Measurements from ENCODE around the gene GSE1.

The GSE1 gene

GRCh38 chr16:85653290-85653891 is 40.3 kb downstream of the GSE1 start:
- FAIRE-seq: no peak
- TF ChIP-seq POU2F2 (IDR thresholded peaks at IDR 0.05; ENCODE audit: low read depth, low read length) (no peak), POLR2AphosphoS5 (IDR thresholded peaks at IDR 0.05; ENCODE audit: low read depth, low read length) (no peak), TAF1 (IDR thresholded peaks at IDR 0.05; ENCODE audit: low read depth, low read length) (no peak), PAX5 (IDR thresholded peaks at IDR 0.05; ENCODE audit: insufficient read depth, low read length, severe bottlenecking) (no peak), POLR2A (IDR thresholded peaks at IDR 0.05; ENCODE audit: low read depth, low read length) (no peak), SPI1 (IDR thresholded peaks at IDR 0.05; ENCODE audit: low read depth, low read length) (no peak)
- no peak for DNase-seq (ENCODE audit: insufficient read length, low spot score)

- DNase-seq (ENCODE audit: insufficient read length, low spot score): no peak
- FAIRE-seq: no peak
- no peak for TF ChIP-seq POLR2AphosphoS5 (IDR thresholded peaks at IDR 0.05; ENCODE audit: low read depth, low read length)
- TF ChIP-seq TAF1 (IDR thresholded peaks at IDR 0.05; ENCODE audit: low read depth, low read length): no peak
Measured at GRCh38 chr16:85654251-85655095, 41.4 kb downstream of the GSE1 start.

GRCh38 chr16:85655216-85656129 is 42.4 kb downstream of the GSE1 start:
- DNase-seq (ENCODE audit: insufficient read length, low spot score) (no peak), FAIRE-seq (no peak)
- TF ChIP-seq TAF1 (IDR thresholded peaks at IDR 0.05; ENCODE audit: low read depth, low read length) (no peak), SPI1 (IDR thresholded peaks at IDR 0.05; ENCODE audit: low read depth, low read length) (no peak), POU2F2 (IDR thresholded peaks at IDR 0.05; ENCODE audit: low read depth, low read length) (no peak), POLR2AphosphoS5 (IDR thresholded peaks at IDR 0.05; ENCODE audit: low read depth, low read length) (no peak), PAX5 (IDR thresholded peaks at IDR 0.05; ENCODE audit: insufficient read depth, low read length, severe bottlenecking) (no peak), POLR2A (IDR thresholded peaks at IDR 0.05; ENCODE audit: low read depth, low read length) (no peak)

GRCh38 chr16:85656351-85657266 is 43.5 kb downstream of the GSE1 start:
- TF ChIP-seq TAF1 (IDR thresholded peaks at IDR 0.05; ENCODE audit: low read depth, low read length) (no peak), POLR2AphosphoS5 (IDR thresholded peaks at IDR 0.05; ENCODE audit: low read depth, low read length) (no peak), PAX5 (IDR thresholded peaks at IDR 0.05; ENCODE audit: insufficient read depth, low read length, severe bottlenecking) (no peak), POLR2A (IDR thresholded peaks at IDR 0.05; ENCODE audit: low read depth, low read length) (no peak), SPI1 (IDR thresholded peaks at IDR 0.05; ENCODE audit: low read depth, low read length) (no peak), POU2F2 (IDR thresholded peaks at IDR 0.05; ENCODE audit: low read depth, low read length) (no peak)
- FAIRE-seq: no peak

GRCh38 chr16:85657267-85657650 is 44.1 kb downstream of the GSE1 start:
- no peak for DNase-seq (ENCODE audit: insufficient read length, low spot score)
- FAIRE-seq: no peak
- no peak for TF ChIP-seq POU2F2 (IDR thresholded peaks at IDR 0.05; ENCODE audit: low read depth, low read length)
- no peak for TF ChIP-seq PAX5 (IDR thresholded peaks at IDR 0.05; ENCODE audit: insufficient read depth, low read length, severe bottlenecking)
- no peak for TF ChIP-seq POLR2A (IDR thresholded peaks at IDR 0.05; ENCODE audit: low read depth, low read length)
- TF ChIP-seq POLR2AphosphoS5 (IDR thresholded peaks at IDR 0.05; ENCODE audit: low read depth, low read length): no peak
- TF ChIP-seq TAF1 (IDR thresholded peaks at IDR 0.05; ENCODE audit: low read depth, low read length): no peak
- no peak for TF ChIP-seq SPI1 (IDR thresholded peaks at IDR 0.05; ENCODE audit: low read depth, low read length)

More at GRCh38 chr16:85656351-85657266, 43.5 kb downstream of the GSE1 start:
- DNase-seq (ENCODE audit: insufficient read length, low spot score): no peak

GRCh38 chr16:85657996-85658395 is 44.9 kb downstream of the GSE1 start:
- DNase-seq (ENCODE audit: insufficient read length, low spot score): no peak
- no peak for FAIRE-seq
- no peak for TF ChIP-seq POLR2A (IDR thresholded peaks at IDR 0.05; ENCODE audit: low read depth, low read length)
- no peak for TF ChIP-seq TAF1 (IDR thresholded peaks at IDR 0.05; ENCODE audit: low read depth, low read length)
- no peak for TF ChIP-seq PAX5 (IDR thresholded peaks at IDR 0.05; ENCODE audit: insufficient read depth, low read length, severe bottlenecking)
- no peak for TF ChIP-seq POU2F2 (IDR thresholded peaks at IDR 0.05; ENCODE audit: low read depth, low read length)
- TF ChIP-seq SPI1 (IDR thresholded peaks at IDR 0.05; ENCODE audit: low read depth, low read length): no peak
- TF ChIP-seq POLR2AphosphoS5 (IDR thresholded peaks at IDR 0.05; ENCODE audit: low read depth, low read length): no peak

GRCh38 chr16:85658504-85659326 is 45.6 kb downstream of the GSE1 start:
- no peak for DNase-seq (ENCODE audit: insufficient read length, low spot score)
- TF ChIP-seq POLR2AphosphoS5 (IDR thresholded peaks at IDR 0.05; ENCODE audit: low read depth, low read length) (no peak), POU2F2 (IDR thresholded peaks at IDR 0.05; ENCODE audit: low read depth, low read length) (no peak), TAF1 (IDR thresholded peaks at IDR 0.05; ENCODE audit: low read depth, low read length) (no peak), SPI1 (IDR thresholded peaks at IDR 0.05; ENCODE audit: low read depth, low read length) (no peak), POLR2A (IDR thresholded peaks at IDR 0.05; ENCODE audit: low read depth, low read length) (no peak), PAX5 (IDR thresholded peaks at IDR 0.05; ENCODE audit: insufficient read depth, low read length, severe bottlenecking) (no peak)
- FAIRE-seq: no peak

- FAIRE-seq (no peak), DNase-seq (ENCODE audit: insufficient read length, low spot score) (no peak)
- TF ChIP-seq SPI1 (IDR thresholded peaks at IDR 0.05; ENCODE audit: low read depth, low read length): no peak
- no peak for TF ChIP-seq POLR2AphosphoS5 (IDR thresholded peaks at IDR 0.05; ENCODE audit: low read depth, low read length)
- no peak for TF ChIP-seq PAX5 (IDR thresholded peaks at IDR 0.05; ENCODE audit: insufficient read depth, low read length, severe bottlenecking)
- no peak for TF ChIP-seq TAF1 (IDR thresholded peaks at IDR 0.05; ENCODE audit: low read depth, low read length)
Measured at GRCh38 chr16:85659336-85659735, 46.2 kb downstream of the GSE1 start.
